ENCODE measurements around the gene PPP1R14C. TPM values are rescaled to one million over a fixed set of nuclear protein-coding genes. Genes with fewer than 3 reads are reported as not detected.

Gene PPP1R14C
- total RNA-seq, 2 donors from 2014 or later, result 0.95 to 1.3 TPM

GRCh38 chr6:150144294-150144868 lies 1.5 kb downstream of the PPP1R14C start:
- peaks cover 15% of the 10 kb centered on the region for H3K27me3 ChIP-seq (replicated peaks; ENCODE audit: insufficient read depth)
- no peak for ATAC-seq (ENCODE audit: insufficient number of reproducible peaks, low FRiP score, low read depth)
- no peak for TF ChIP-seq CTCF (IDR thresholded peaks at IDR 0.05)

DNA sequence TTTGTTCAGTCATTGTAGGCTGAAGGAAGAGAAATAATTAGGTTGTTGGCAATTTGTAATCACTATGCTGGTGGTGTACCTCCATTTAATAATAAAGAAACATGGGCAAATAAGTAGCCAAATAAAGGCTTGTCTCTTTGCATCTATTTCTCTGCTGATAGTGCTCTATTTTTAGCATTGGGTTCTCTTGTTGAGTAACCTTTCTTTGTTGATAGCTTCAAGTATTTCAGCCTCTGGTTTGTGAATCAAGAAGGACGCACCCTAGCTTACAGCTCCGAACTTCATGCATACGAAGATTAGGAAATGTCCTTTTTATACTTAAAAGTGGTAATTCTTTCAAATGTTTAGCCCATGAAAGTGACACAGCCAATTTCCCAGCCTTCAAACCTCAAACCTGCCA lies 2.6 kb downstream of the PPP1R14C start:
- H3K9me3 ChIP-seq, result no peaks in the 10 kb centered on the region
- ATAC-seq (ENCODE audit: insufficient number of reproducible peaks, low FRiP score, low read depth), result no peak
- no peak for DNase-seq (ENCODE audit: low spot score)
- H3K36me3 ChIP-seq, result no peaks in the 10 kb centered on the region
- TF ChIP-seq CTCF (IDR thresholded peaks at IDR 0.05), result no peak
- no peak overlapping the region for H3K4me3 ChIP-seq
- no peak overlapping the region for H3K27ac ChIP-seq
- peaks cover 10 to 25% of the 10 kb centered on the region in 2 donors for H3K4me1 ChIP-seq (ENCODE audit: control insufficient read depth in 1 of 2, low read depth in 2 of 2)
- peaks cover 15% of the 10 kb centered on the region for H3K27me3 ChIP-seq (replicated peaks; ENCODE audit: insufficient read depth)

More at GRCh38 chr6:150144294-150144868, 1.5 kb downstream of the PPP1R14C start:
- Histone ChIP-seq H3K27ac (no peak overlapping the region), H3K36me3 (no peaks in the 10 kb centered on the region), H3K4me1 (ENCODE audit: control insufficient read depth in 1 of 2, low read depth in 2 of 2) (peaks cover 10 to 25% of the 10 kb centered on the region in 2 donors), H3K9me3 (no peaks in the 10 kb centered on the region), H3K4me3 (no peak overlapping the region)
- DNase-seq (ENCODE audit: low spot score), result no peak

DNA sequence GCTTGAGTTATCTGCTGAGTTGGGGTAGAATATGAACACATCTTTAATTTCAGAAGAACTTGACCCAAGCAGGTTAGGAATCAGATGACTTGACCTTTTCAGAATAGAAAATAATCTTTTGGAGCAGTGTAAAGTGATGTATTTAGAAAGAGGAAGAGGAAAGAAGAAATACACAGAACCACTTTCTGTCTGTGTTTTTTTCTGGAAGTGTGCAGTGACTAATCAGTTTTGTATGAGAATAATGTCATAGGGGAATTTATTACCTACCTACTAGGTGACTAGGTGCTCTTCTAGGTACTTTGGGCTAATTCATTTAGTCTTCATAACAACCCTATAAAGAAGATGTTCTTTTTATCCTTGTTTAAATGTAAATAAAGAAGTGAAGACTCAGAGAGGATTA lies 3.0 kb downstream of the PPP1R14C start:
- TF ChIP-seq CTCF (IDR thresholded peaks at IDR 0.05), result no peak
- DNase-seq (ENCODE audit: low spot score) (no peak), ATAC-seq (ENCODE audit: insufficient number of reproducible peaks, low FRiP score, low read depth) (no peak)
- Histone ChIP-seq H3K36me3 (no peaks in the 10 kb centered on the region), H3K4me1 (ENCODE audit: control insufficient read depth in 1 of 2, low read depth in 2 of 2) (peaks cover 10 to 25% of the 10 kb centered on the region in 2 donors), H3K27me3 (replicated peaks; ENCODE audit: insufficient read depth) (peaks cover 15% of the 10 kb centered on the region), H3K27ac (no peak overlapping the region), H3K9me3 (no peaks in the 10 kb centered on the region), H3K4me3 (no peak overlapping the region)

GRCh38 chr6:150146436-150146835 lies 3.6 kb downstream of the PPP1R14C start:
- Histone ChIP-seq H3K27ac (no peak overlapping the region), H3K9me3 (no peaks in the 10 kb centered on the region), H3K36me3 (no peaks in the 10 kb centered on the region), H3K4me3 (no peak overlapping the region), H3K4me1 (ENCODE audit: control insufficient read depth in 1 of 2, low read depth in 2 of 2) (peaks cover 10 to 25% of the 10 kb centered on the region in 2 donors), H3K27me3 (replicated peaks; ENCODE audit: insufficient read depth) (peaks cover 15% of the 10 kb centered on the region)
- ATAC-seq (ENCODE audit: insufficient number of reproducible peaks, low FRiP score, low read depth), result no peak
- no peak for DNase-seq (ENCODE audit: low spot score)
- TF ChIP-seq CTCF (IDR thresholded peaks at IDR 0.05), result no peak

DNA sequence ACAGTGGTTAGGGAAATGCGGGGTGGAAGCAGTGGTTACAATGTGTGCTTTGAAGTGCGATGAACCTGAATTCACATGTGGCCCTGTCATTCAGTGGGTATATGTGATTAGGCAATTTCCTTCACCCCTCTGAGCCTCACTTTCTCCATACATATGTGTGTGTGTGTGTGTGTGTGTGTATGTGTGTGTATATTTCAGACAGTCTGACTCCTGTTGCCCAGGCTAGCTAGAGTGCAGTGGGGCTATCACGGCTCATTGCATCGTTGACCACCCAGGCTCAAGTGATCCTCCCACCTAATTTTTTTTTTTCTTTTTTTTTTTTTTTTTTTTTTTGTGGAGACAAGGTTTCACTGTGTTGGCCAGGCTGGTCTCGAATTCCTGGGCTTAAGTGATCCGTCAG lies 6.3 kb downstream of the PPP1R14C start:
- Histone ChIP-seq H3K9me3 (no peaks in the 10 kb centered on the region), H3K4me1 (ENCODE audit: control insufficient read depth in 1 of 2, low read depth in 2 of 2) (peaks cover 0 to 1% of the 10 kb centered on the region in 2 donors), H3K4me3 (no peak overlapping the region), H3K27ac (no peak overlapping the region), H3K36me3 (no peaks in the 10 kb centered on the region), H3K27me3 (replicated peaks; ENCODE audit: insufficient read depth) (peaks cover 8% of the 10 kb centered on the region)
- no peak for DNase-seq (ENCODE audit: low spot score)
- no peak for TF ChIP-seq CTCF (IDR thresholded peaks at IDR 0.05)
- ATAC-seq (ENCODE audit: insufficient number of reproducible peaks, low FRiP score, low read depth), result no peak

Data from thoracic aorta (tissue), 2 donors.